Measurements from ENCODE around the gene MAML2.

The MAML2 gene

GRCh38 chr11:96232132-96232531 is 110.9 kb downstream of the MAML2 start:
- TF ChIP-seq, protein P1, sequence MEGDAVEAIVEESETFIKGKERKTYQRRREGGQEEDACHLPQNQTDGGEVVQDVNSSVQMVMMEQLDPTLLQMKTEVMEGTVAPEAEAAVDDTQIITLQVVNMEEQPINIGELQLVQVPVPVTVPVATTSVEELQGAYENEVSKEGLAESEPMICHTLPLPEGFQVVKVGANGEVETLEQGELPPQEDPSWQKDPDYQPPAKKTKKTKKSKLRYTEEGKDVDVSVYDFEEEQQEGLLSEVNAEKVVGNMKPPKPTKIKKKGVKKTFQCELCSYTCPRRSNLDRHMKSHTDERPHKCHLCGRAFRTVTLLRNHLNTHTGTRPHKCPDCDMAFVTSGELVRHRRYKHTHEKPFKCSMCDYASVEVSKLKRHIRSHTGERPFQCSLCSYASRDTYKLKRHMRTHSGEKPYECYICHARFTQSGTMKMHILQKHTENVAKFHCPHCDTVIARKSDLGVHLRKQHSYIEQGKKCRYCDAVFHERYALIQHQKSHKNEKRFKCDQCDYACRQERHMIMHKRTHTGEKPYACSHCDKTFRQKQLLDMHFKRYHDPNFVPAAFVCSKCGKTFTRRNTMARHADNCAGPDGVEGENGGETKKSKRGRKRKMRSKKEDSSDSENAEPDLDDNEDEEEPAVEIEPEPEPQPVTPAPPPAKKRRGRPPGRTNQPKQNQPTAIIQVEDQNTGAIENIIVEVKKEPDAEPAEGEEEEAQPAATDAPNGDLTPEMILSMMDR (conservative IDR thresholded peaks at IDR 0.05) = no peak

GRCh38 chr11:96230686-96231085 is 112.3 kb downstream of the MAML2 start:
- no peak overlapping the region for H3K27ac ChIP-seq
- TF ChIP-seq, protein P1 (conservative IDR thresholded peaks at IDR 0.05) = no peak

More at GRCh38 chr11:96232132-96232531, 110.9 kb downstream of the MAML2 start:
- H3K27ac ChIP-seq = no peak overlapping the region

DNA sequence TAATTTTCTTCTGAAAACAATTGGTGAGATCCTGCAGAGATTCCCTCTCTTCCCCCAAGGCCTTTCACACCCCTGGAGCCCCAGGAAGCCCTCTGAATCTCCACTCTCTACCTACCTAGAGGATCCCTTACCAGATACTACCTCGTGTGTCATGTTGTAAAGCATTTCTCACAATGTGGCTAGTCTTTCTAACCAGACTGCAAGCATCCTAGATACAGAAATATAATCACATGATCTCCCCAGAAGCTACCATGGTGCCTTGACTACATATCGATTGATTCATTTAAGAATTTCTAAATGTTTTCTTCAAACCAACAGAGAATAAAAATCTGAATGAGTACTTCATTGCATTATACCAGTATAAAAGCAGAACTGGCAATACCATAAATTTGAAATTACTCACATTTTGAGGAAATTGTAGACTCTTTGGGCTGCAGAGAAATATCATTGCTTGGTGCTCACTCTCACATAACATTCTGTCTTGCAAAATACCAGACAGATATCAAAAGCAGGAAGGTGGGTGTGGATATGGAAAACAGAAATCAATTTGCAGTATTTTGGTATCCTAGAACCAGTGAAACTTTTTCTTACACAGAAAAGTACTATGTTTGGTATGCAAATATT is 113.5 kb downstream of the MAML2 start:
- H3K27ac ChIP-seq = no peak overlapping the region
- TF ChIP-seq, protein P1 (conservative IDR thresholded peaks at IDR 0.05) = no peak

DNA sequence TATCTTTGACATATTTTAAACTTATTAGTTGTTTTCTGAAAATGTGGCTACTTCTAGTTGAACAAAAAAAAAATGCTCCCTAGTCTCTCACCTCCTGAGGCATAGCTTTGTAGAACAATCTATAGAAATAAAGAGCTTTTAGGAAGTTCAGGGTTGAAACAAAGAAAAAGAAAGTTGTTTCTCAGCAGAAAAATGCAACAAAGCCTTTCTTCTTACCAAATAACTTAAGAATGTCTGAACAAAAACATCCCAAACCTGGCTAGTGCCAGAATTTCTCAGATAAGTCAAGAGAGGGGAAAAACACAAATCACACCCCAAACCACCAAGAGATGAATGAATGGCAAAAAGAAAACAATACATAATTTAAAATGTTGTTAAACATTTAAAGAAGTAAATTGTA is 114.1 kb downstream of the MAML2 start:
- H3K27ac ChIP-seq = no peak overlapping the region
- TF ChIP-seq, protein P1 (conservative IDR thresholded peaks at IDR 0.05) = no peak

GRCh38 chr11:96228473-96228891 is 114.5 kb downstream of the MAML2 start:
- H3K27ac ChIP-seq = no peak overlapping the region
- TF ChIP-seq, protein P1 (conservative IDR thresholded peaks at IDR 0.05) = no peak

- TF ChIP-seq, protein P1 (conservative IDR thresholded peaks at IDR 0.05) = no peak
- no peak overlapping the region for H3K27ac ChIP-seq
Observed at GRCh38 chr11:96227244-96227643, 115.8 kb downstream of the MAML2 start.

DNA sequence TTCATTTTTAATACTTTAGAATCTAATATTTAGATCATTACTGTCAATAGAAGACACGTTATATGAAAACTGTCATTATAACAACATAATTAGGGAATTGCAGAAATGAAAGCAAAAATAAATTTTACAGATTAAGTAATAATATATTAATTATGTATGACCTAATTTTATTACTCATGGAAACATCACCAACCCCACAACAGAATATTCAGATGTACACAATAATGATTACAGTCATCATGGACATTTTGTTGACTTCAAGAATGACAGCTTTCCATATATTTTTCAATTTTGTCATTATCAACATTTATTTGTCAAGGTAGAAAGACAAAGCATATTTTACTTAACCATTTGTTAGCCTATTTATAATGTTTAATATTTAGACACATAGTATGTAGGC is 119.9 kb downstream of the MAML2 start:
- no peak overlapping the region; the same call in 1 of the 2 replicates for H3K27ac ChIP-seq
- TF ChIP-seq, protein P1 (conservative IDR thresholded peaks at IDR 0.05) = no peak
